Panc1 (cell line): ENCODE measurements around the gene SMPDL3B. TPM values are rescaled to one million over a fixed set of nuclear protein-coding genes. Genes with fewer than 3 reads are reported as not detected.
"Not testable (repeated sequence)": the region's sequence is repeated elsewhere in the genome, so short reads cannot be mapped to it uniquely, and the experiment has no call there.

Source experiments
- ATAC-seq: fragments of 200-7000 bp; cut with Tn5 transposase; 2 replicates; pipeline ENCODE4 v1.9.1; 2020; ENCODE audit warnings: mild to moderate bottlenecking, moderate library complexity
- BruUV-seq: library from RNA; stranded (reverse); fragments of 400-500 nt; replicated peaks from 2 replicates; lab custom pipeline; 2021; lab: Mats Ljungman, UMichigan
- CTCF ChIA-PET: fragments of 300-600 bp; sonication (Branson Sonifier 250); formaldehyde crosslinking; loops from one replicate; lab custom pipeline; 2022; ENCODE audit warnings: antibody characterized with exemption; lab: Charles Lee
- POLR2A ChIA-PET: fragments of 300-600 bp; sonication (Branson Sonifier 250); formaldehyde crosslinking; loops from one replicate; lab custom pipeline; 2022; ENCODE audit warnings: antibody characterized with exemption; lab: Charles Lee
- DNase-seq: peaks from one replicate; pipeline ENCODE4 v3.0.0-alpha.2; 2010; ENCODE audit warnings: low read depth, low spot score
- H3K27ac ChIP-seq: 2 replicates; pipeline ENCODE4 v1.5.1; 2011; ENCODE audit warnings: mild to moderate bottlenecking, low read length, inconsistent platforms
- H3K27me3 ChIP-seq: fragments of 200-500 bp; sonication (Bioruptor generic); 2 replicates; pipeline ENCODE4 v1.6.0; 2014; ENCODE audit warnings: low read length, inconsistent platforms; ENCODE audit not compliant: control insufficient read depth, insufficient read depth
- H3K36me3 ChIP-seq: fragments of 200-500 bp; sonication (Bioruptor generic); 2 replicates; pipeline ENCODE4 v1.5.1; 2014; ENCODE audit warnings: inconsistent platforms, mild to moderate bottlenecking, low read length, moderate library complexity; ENCODE audit not compliant: control insufficient read depth, insufficient read depth
- H3K4me1 ChIP-seq: 2 replicates; pipeline ENCODE4 v1.5.1; 2011; ENCODE audit warnings: inconsistent platforms, mild to moderate bottlenecking, low read length, moderate library complexity; ENCODE audit not compliant: control insufficient read depth, insufficient read depth
- H3K4me3 ChIP-seq, 2 experiments: 2 replicates each; pipeline ENCODE4 v1.5.1; 2011 to 2012; ENCODE audit warnings: low read depth in 2 of 2, low read length in 2 of 2, mild to moderate bottlenecking in 2 of 2, inconsistent platforms in 1 of 2, moderate library complexity in 1 of 2
- H3K9me3 ChIP-seq: fragments of 200-500 bp; sonication (Bioruptor generic); 2 replicates; pipeline ENCODE4 v1.5.1; 2014; ENCODE audit warnings: low read depth, mild to moderate bottlenecking, inconsistent platforms, low read length, moderate library complexity; ENCODE audit not compliant: control insufficient read depth, insufficient read depth
- POLR2AphosphoS5 ChIP-seq: IDR thresholded peaks from 2 replicates; pipeline ENCODE4 v1.6.1; 2012; ENCODE audit warnings: mild to moderate bottlenecking, low read depth, low read length, moderate library complexity
- SIN3A ChIP-seq: IDR thresholded peaks from 2 replicates; pipeline ENCODE4 v1.6.1; 2012; ENCODE audit warnings: low read depth, mild to moderate bottlenecking, low read length, moderate library complexity, borderline replicate concordance; ENCODE audit not compliant: insufficient read depth
- TCF7L2 ChIP-seq: IDR thresholded peaks from 2 replicates; pipeline ENCODE4 v1.6.1; 2011; ENCODE audit warnings: mild to moderate bottlenecking, low read depth, low read length, inconsistent platforms
- in situ Hi-C: cut with HindIII; loops from 2 replicates; pipeline ENCODE4 v1.10.0; 2016; ENCODE audit warnings: low sequenced_read_pairs, low pct_unique_long_range_greater_than_20kb
- intact Hi-C: fragments of 100-400 bp; cut with micrococcal nuclease; formaldehyde crosslinking; loops from one replicate; pipeline ENCODE4 v1.10.0; 2022; ENCODE audit not compliant: unreplicated experiment
- total RNA-seq: library from RNA; stranded (reverse); gene quantifications from one replicate; pipeline ENCODE4 v1.2.1, GENCODE V29; 2021; ENCODE audit not compliant: unreplicated experiment
- TF ChIP-seq, protein P1 (sequence below), 2 experiments: IDR thresholded peaks; 2 replicates each; pipeline ENCODE4 v1.6.1; 2011 to 2012; ENCODE audit warnings: low read depth in 2 of 2, control low read depth in 1 of 2, low read length in 1 of 2, mild to moderate bottlenecking in 1 of 2, moderate library complexity in 1 of 2; ENCODE audit not compliant: insufficient read depth in 1 of 2
- TF ChIP-seq, protein P2 (sequence below): fragments of 450-650 bp; IDR thresholded peaks from 2 replicates; pipeline ENCODE4 v1.5.1; 2017; ENCODE audit warnings: mild to moderate bottlenecking

The SMPDL3B gene
- total RNA-seq, 1 experiment from 2014 or later: 1.5 TPM

DNA sequence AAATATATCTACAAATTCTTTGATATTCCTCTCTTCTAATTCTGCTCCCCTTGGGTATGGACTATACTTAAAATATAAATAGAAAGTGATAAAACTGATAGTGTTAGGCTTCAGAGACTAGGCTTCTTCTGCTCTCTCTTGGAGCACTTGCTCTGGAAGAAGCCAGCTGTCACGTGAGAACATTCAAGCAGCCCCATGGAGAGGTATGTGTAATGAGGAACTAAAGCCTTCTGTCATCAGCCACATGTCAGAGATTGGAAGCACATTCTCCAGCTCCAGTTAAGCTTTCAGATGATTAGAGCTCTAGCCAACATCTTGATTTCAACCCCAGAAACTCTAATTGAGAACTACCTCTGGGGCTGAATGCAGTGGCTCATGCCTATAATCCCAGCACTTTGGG is 59.3 kb downstream of the SMPDL3B start:
- Histone ChIP-seq H3K36me3 (peaks cover 14% of the 10 kb centered on the region), H3K9me3 (no peaks in the 10 kb centered on the region), H3K4me3 (no peak overlapping the region), H3K27me3 (no peaks in the 10 kb centered on the region), H3K4me1 (no peaks in the 10 kb centered on the region), H3K27ac (no peak overlapping the region)
- intact Hi-C loops: no loop called here
- ATAC-seq (no peak), DNase-seq (no peak)
- TF ChIP-seq, protein P1, sequence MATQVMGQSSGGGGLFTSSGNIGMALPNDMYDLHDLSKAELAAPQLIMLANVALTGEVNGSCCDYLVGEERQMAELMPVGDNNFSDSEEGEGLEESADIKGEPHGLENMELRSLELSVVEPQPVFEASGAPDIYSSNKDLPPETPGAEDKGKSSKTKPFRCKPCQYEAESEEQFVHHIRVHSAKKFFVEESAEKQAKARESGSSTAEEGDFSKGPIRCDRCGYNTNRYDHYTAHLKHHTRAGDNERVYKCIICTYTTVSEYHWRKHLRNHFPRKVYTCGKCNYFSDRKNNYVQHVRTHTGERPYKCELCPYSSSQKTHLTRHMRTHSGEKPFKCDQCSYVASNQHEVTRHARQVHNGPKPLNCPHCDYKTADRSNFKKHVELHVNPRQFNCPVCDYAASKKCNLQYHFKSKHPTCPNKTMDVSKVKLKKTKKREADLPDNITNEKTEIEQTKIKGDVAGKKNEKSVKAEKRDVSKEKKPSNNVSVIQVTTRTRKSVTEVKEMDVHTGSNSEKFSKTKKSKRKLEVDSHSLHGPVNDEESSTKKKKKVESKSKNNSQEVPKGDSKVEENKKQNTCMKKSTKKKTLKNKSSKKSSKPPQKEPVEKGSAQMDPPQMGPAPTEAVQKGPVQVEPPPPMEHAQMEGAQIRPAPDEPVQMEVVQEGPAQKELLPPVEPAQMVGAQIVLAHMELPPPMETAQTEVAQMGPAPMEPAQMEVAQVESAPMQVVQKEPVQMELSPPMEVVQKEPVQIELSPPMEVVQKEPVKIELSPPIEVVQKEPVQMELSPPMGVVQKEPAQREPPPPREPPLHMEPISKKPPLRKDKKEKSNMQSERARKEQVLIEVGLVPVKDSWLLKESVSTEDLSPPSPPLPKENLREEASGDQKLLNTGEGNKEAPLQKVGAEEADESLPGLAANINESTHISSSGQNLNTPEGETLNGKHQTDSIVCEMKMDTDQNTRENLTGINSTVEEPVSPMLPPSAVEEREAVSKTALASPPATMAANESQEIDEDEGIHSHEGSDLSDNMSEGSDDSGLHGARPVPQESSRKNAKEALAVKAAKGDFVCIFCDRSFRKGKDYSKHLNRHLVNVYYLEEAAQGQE (IDR thresholded peaks at IDR 0.05; ENCODE audit: insufficient read depth in 1 of 2, low read depth in 2 of 2, low read length in 1 of 2): no peak
- TF ChIP-seq, protein P2, sequence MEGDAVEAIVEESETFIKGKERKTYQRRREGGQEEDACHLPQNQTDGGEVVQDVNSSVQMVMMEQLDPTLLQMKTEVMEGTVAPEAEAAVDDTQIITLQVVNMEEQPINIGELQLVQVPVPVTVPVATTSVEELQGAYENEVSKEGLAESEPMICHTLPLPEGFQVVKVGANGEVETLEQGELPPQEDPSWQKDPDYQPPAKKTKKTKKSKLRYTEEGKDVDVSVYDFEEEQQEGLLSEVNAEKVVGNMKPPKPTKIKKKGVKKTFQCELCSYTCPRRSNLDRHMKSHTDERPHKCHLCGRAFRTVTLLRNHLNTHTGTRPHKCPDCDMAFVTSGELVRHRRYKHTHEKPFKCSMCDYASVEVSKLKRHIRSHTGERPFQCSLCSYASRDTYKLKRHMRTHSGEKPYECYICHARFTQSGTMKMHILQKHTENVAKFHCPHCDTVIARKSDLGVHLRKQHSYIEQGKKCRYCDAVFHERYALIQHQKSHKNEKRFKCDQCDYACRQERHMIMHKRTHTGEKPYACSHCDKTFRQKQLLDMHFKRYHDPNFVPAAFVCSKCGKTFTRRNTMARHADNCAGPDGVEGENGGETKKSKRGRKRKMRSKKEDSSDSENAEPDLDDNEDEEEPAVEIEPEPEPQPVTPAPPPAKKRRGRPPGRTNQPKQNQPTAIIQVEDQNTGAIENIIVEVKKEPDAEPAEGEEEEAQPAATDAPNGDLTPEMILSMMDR: no peak
- TF ChIP-seq SIN3A: no peak
- TF ChIP-seq TCF7L2: no peak
- no peak for TF ChIP-seq POLR2AphosphoS5
- POLR2A ChIA-PET: no interaction called here
- no TSS peak for BruUV-seq
- in situ Hi-C loops: no loop called here
- CTCF ChIA-PET: no interaction called here

DNA sequence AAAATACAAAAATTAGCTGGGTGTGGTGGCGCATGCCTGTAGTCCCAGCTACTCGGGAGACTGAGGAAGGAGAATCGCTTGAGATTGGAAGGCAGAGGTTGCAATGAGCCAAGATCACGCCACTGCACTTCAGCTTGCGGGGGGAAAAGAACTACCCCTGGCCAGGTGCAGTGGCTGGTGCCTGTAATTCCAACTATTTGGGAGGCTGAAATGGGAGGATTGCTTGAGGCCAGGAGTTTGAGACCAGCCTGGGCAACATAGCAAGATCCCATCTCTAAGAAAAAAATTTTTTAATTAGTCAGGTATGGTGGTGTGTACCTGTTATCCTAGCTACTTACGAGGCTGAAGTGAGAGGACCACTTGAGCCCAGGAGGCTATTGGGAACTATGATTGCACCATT is 59.7 kb downstream of the SMPDL3B start:
- intact Hi-C loops, CTCF ChIA-PET: not testable (repeated sequence)

DNA sequence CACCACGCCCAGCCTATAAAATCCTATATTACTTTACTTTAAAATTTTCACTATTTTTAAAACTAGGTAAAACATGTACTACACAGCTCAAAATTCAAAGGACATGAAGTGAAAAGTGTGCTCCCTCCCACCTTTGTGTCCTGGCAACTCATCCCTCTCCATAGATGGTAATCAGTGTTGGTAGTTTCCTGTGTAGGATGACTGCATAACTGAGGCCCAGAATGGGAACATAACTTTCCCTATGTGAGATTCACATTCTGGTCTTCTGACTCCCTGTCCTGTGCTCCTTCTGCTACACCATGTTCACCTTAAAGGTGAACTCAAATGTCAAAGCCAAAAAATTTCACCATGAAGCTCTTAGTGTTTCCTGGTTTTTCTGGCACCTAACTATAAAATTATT is 64.3 kb downstream of the SMPDL3B start:
- BruUV-seq: no TSS peak
- CTCF ChIA-PET: no interaction called here
- no peak for ATAC-seq
- Histone ChIP-seq H3K9me3 (no peaks in the 10 kb centered on the region), H3K27ac (no peak overlapping the region), H3K36me3 (peaks cover 9% of the 10 kb centered on the region; the same call in 1 of the 2 replicates), H3K27me3 (no peaks in the 10 kb centered on the region), H3K4me1 (no peaks in the 10 kb centered on the region), H3K4me3 (no peak overlapping the region)
- POLR2A ChIA-PET: interaction anchor here (0.6 kb wide), 1 partner anchor 54 kb away, joined by 3 read pairs; no protein-coding TSS in a partner anchor
- DNase-seq: no peak
- intact Hi-C loops (no loop called here), in situ Hi-C loops (no loop called here)
- TF ChIP-seq SIN3A: no peak
- TF ChIP-seq POLR2AphosphoS5: no peak
- TF ChIP-seq, protein P2: no peak
- TF ChIP-seq TCF7L2: no peak
- TF ChIP-seq, protein P1 (IDR thresholded peaks at IDR 0.05; ENCODE audit: insufficient read depth in 1 of 2, low read depth in 2 of 2, low read length in 1 of 2): no peak

More for the DNA sequence above, 59.7 kb downstream of the SMPDL3B start:
- H3K27ac ChIP-seq, H3K4me1 ChIP-seq, BruUV-seq, DNase-seq, in situ Hi-C loops, H3K9me3 ChIP-seq, H3K27me3 ChIP-seq, ATAC-seq, H3K4me3 ChIP-seq: not testable (repeated sequence)
- H3K36me3 ChIP-seq: peaks cover 15% of the 10 kb centered on the region; the same call in 1 of the 2 replicates
- POLR2A ChIA-PET: interaction anchor here (0.6 kb wide), 1 partner anchor 350 kb away, joined by 12 read pairs; no protein-coding TSS in a partner anchor
